GM19438 (cell line): Measurements from ENCODE around the gene THBS3.
"Not testable (repeated sequence)": the region's sequence is repeated elsewhere in the genome, so short reads cannot be mapped to it uniquely, and the experiment has no call there.

Source experiments
- ATAC-seq: cut with Tn5 transposase; IDR thresholded peaks from one replicate; pipeline ENCODE4 v1.9.1; 2021; ENCODE audit warnings: low read depth; ENCODE audit not compliant: unreplicated experiment

The THBS3 gene

GRCh38 chr1:155192346-155193274, 15.1 kb downstream of the THBS3 start:
- ATAC-seq = no peak

GRCh38 chr1:155191904-155192303, 15.8 kb downstream of the THBS3 start:
- no peak for ATAC-seq

GRCh38 chr1:155189926-155190325, 17.8 kb downstream of the THBS3 start:
- ATAC-seq = not testable (repeated sequence)

GRCh38 chr1:155188268-155188667, 19.4 kb downstream of the THBS3 start:
- no peak for ATAC-seq

- ATAC-seq = no peak
Observed at GRCh38 chr1:155187456-155187891, 20.2 kb downstream of the THBS3 start.

- ATAC-seq = no peak
Observed at GRCh38 chr1:155186794-155187455, 20.8 kb downstream of the THBS3 start.

- no peak for ATAC-seq
Observed at GRCh38 chr1:155186067-155186793, 21.5 kb downstream of the THBS3 start.

- no peak for ATAC-seq
Observed at GRCh38 chr1:155185783-155186066, 22.0 kb downstream of the THBS3 start.

GRCh38 chr1:155184835-155185782, 22.6 kb downstream of the THBS3 start:
- peak; percentile 67 for ATAC-seq

GRCh38 chr1:155184351-155184811, 23.3 kb downstream of the THBS3 start:
- ATAC-seq = no peak

- no peak for ATAC-seq
Observed at GRCh38 chr1:155183775-155184221, 23.9 kb downstream of the THBS3 start.

- ATAC-seq = no peak
Observed at GRCh38 chr1:155182052-155182550, 25.6 kb downstream of the THBS3 start.

- ATAC-seq = no peak
Observed at GRCh38 chr1:155181371-155182051, 26.2 kb downstream of the THBS3 start.

- no peak for ATAC-seq
Observed at GRCh38 chr1:155179112-155180031, 28.3 kb downstream of the THBS3 start.

- no peak for ATAC-seq
Observed at GRCh38 chr1:155178441-155179111, 29.1 kb downstream of the THBS3 start.

- ATAC-seq = no peak
Observed at GRCh38 chr1:155177918-155178281, 29.8 kb downstream of the THBS3 start.

- no peak for ATAC-seq
Observed at GRCh38 chr1:155177192-155177917, 30.3 kb downstream of the THBS3 start.
